SU-DHL-6 (cell line): ENCODE results near the gene FOXR1.
A peak's percentile ranks its signal among the peaks of the same experiment; 100 is the strongest.

Source experiments
- H2AFZ ChIP-seq: fragments of 200-600 bp; sonication (generic); 2 replicates; pipeline ENCODE4 v1.6.1; 2014; ENCODE audit warnings: low read depth, mild to moderate bottlenecking, moderate library complexity, mixed read lengths, antibody characterized with exemption, low read length; ENCODE audit not compliant: severe bottlenecking
- H3F3A ChIP-seq: fragments of 200-600 bp; shearing (Covaris generic); 2 replicates; pipeline ENCODE4 v1.6.0; 2016; ENCODE audit warnings: antibody characterized with exemption, mild to moderate bottlenecking; ENCODE audit not compliant: insufficient read depth
- H3K27ac ChIP-seq: fragments of 200-600 bp; sonication (generic); 2 replicates; pipeline ENCODE4 v1.5.1; 2016; ENCODE audit warnings: low read depth, mild to moderate bottlenecking, low read length, moderate library complexity, mixed read lengths
- H3K27me3 ChIP-seq: fragments of 200-600 bp; sonication (generic), shearing (Covaris generic); 2 replicates; pipeline ENCODE4 v1.6.0; 2014; ENCODE audit warnings: mild to moderate bottlenecking, low read length
- H3K36me3 ChIP-seq: fragments of 200-600 bp; sonication (generic); 2 replicates; pipeline ENCODE4 v1.6.1; 2014; ENCODE audit warnings: mild to moderate bottlenecking, low read length, mixed read lengths
- H3K4me2 ChIP-seq: fragments of 300-600, 200-600 bp; shearing (Covaris generic), sonication (generic); 2 replicates; pipeline ENCODE4 v1.6.0; 2014; ENCODE audit warnings: low read length, low read depth, mild to moderate bottlenecking; ENCODE audit not compliant: poor library complexity, severe bottlenecking
- H3K4me3 ChIP-seq: fragments of 200-600 bp; sonication (generic); 2 replicates; pipeline ENCODE4 v1.5.1; 2014; ENCODE audit warnings: antibody characterized with exemption, low read length, mild to moderate bottlenecking, mixed read lengths; ENCODE audit not compliant: insufficient read depth, poor library complexity, severe bottlenecking
- H3K79me2 ChIP-seq: fragments of 200-600 bp; sonication (generic); 2 replicates; pipeline ENCODE4 v1.6.1; 2014; ENCODE audit warnings: mild to moderate bottlenecking, low read length, moderate library complexity; ENCODE audit not compliant: insufficient read depth
- H3K9ac ChIP-seq: fragments of 200-600 bp; sonication (generic); 2 replicates; pipeline ENCODE4 v1.7.0; 2014; ENCODE audit warnings: mild to moderate bottlenecking, low read length
- H3K9me2 ChIP-seq: fragments of 200-600 bp; sonication (generic); replicated peaks from 2 replicates; pipeline ENCODE4 v1.6.1; 2014; ENCODE audit warnings: low read length; ENCODE audit not compliant: insufficient read depth
- H3K9me3 ChIP-seq: fragments of 200-600 bp; sonication (generic); 2 replicates; pipeline ENCODE4 v1.6.1; 2014; ENCODE audit warnings: low read length, mixed read lengths; ENCODE audit not compliant: insufficient read depth
- H4K20me1 ChIP-seq: fragments of 200-600 bp; sonication (generic); 2 replicates; pipeline ENCODE4 v1.6.1; 2014; ENCODE audit warnings: low read depth, mild to moderate bottlenecking, antibody characterized with exemption, low read length, moderate library complexity, mixed read lengths
- CTCF ChIP-seq: fragments of 200-600 bp; sonication (generic); IDR thresholded peaks from one replicate; pipeline ENCODE4 v1.5.1; 2017; ENCODE audit warnings: antibody characterized with exemption, mild to moderate bottlenecking, low read length, moderate library complexity; ENCODE audit not compliant: insufficient read depth, poor library complexity, severe bottlenecking
- EZH2phosphoT487 ChIP-seq: fragments of 200-600 bp; sonication (generic), shearing (Covaris generic); conservative IDR thresholded peaks from 2 replicates; pipeline ENCODE4 v1.6.1; 2018; ENCODE audit warnings: mild to moderate bottlenecking, antibody characterized with exemption, low read length, moderate library complexity, mixed read lengths

Gene FOXR1

GRCh38 chr11:118928101-118928869 lies 43.3 kb upstream of the FOXR1 start:
- Histone ChIP-seq H3K4me2 (peak overlapping the region; percentile 85), H3K4me3 (peak overlapping the region; percentile 68), H3K9ac (peak overlapping the region; percentile 63), H3K36me3 (no peaks in the 10 kb centered on the region), H3K9me2 (no peaks in the 10 kb centered on the region), H2AFZ (peak overlapping the region; percentile 69), H3K27me3 (no peaks in the 10 kb centered on the region), H3K79me2 (no peaks in the 10 kb centered on the region), H3K27ac (peak overlapping the region; percentile 84), H3F3A (peaks cover 19% of the 10 kb centered on the region), H3K9me3 (no peaks in the 10 kb centered on the region), H4K20me1 (no peaks in the 10 kb centered on the region)
- TF ChIP-seq CTCF (peak; percentile 84), EZH2phosphoT487 (no peak)

- H3K79me2 ChIP-seq = no peaks in the 10 kb centered on the region
- peak overlapping the region; percentile 84 for H3K27ac ChIP-seq
- peak overlapping the region; percentile 69 for H2AFZ ChIP-seq
- peaks cover 19% of the 10 kb centered on the region for H3F3A ChIP-seq
- no peaks in the 10 kb centered on the region for H3K27me3 ChIP-seq
- TF ChIP-seq CTCF (no peak), EZH2phosphoT487 (no peak)
- no peaks in the 10 kb centered on the region for H3K36me3 ChIP-seq
- H3K9ac ChIP-seq = peak overlapping the region; percentile 63
- H3K9me2 ChIP-seq = no peaks in the 10 kb centered on the region
- peak overlapping the region; percentile 85 for H3K4me2 ChIP-seq
- H4K20me1 ChIP-seq = no peaks in the 10 kb centered on the region
- H3K4me3 ChIP-seq = peak overlapping the region; percentile 68
- H3K9me3 ChIP-seq = no peaks in the 10 kb centered on the region
These were observed 42.6 kb upstream of the FOXR1 start for GRCh38 chr11:118928870-118929500.

GRCh38 chr11:118929501-118930093 lies 42.0 kb upstream of the FOXR1 start:
- H3K27ac ChIP-seq = peak overlapping the region; percentile 84
- no peaks in the 10 kb centered on the region for H4K20me1 ChIP-seq
- TF ChIP-seq EZH2phosphoT487 (no peak), CTCF (no peak)
- peak overlapping the region; percentile 63 for H3K9ac ChIP-seq
- no peaks in the 10 kb centered on the region for H3K36me3 ChIP-seq
- no peaks in the 10 kb centered on the region for H3K27me3 ChIP-seq
- H3K4me3 ChIP-seq = peak overlapping the region; percentile 68
- no peaks in the 10 kb centered on the region for H3K9me3 ChIP-seq
- no peaks in the 10 kb centered on the region for H3K79me2 ChIP-seq
- H3K9me2 ChIP-seq = no peaks in the 10 kb centered on the region
- peak overlapping the region; percentile 60 for H2AFZ ChIP-seq
- H3K4me2 ChIP-seq = peak overlapping the region; percentile 85
- H3F3A ChIP-seq = peaks cover 19% of the 10 kb centered on the region
